Ovary (tissue), 9 donors: ENCODE data around the gene AKAP6. TPM values are rescaled to one million over a fixed set of nuclear protein-coding genes. Genes with fewer than 3 reads are reported as not detected.

Experiments
- DNase-seq, 5 donors: peaks; one replicate each; pipeline ENCODE4 v3.0.0-alpha.2; 2019 to 2020
- H3K27ac ChIP-seq, 2 donors: fragments of 200-600 bp; one replicate each; pipeline versions ENCODE4 v1.5.1 to v1.8.0; 2019 to 2022
- H3K27me3 ChIP-seq: fragments of 200-600 bp; one replicate; pipeline ENCODE4 v1.8.0; 2022
- H3K36me3 ChIP-seq: fragments of 200-600 bp; sonication (generic); one replicate; pipeline ENCODE4 v1.5.1; 2019
- H3K4me1 ChIP-seq: one replicate; pipeline ENCODE4 v1.8.1; 2013; ENCODE audit warnings: mild to moderate bottlenecking, moderate library complexity; ENCODE audit not compliant: insufficient read depth
- H3K4me3 ChIP-seq: fragments of 200-600 bp; sonication (generic); one replicate; pipeline ENCODE4 v1.5.1; 2017
- H3K9me3 ChIP-seq, 2 donors: fragments of 200-600 bp in 1 of 2; sonication (generic) in 1 of 2; one replicate each; pipeline versions ENCODE4 v1.5.1 to v1.8.1; 2013 to 2019; ENCODE audit warnings: mild to moderate bottlenecking in 1 of 2, moderate library complexity in 1 of 2
- EP300 ChIP-seq: sonication (generic); formaldehyde crosslinking; IDR thresholded peaks from one replicate; pipeline ENCODE4 v1.6.1; 2017; ENCODE audit warnings: antibody characterized with exemption
- POLR2A ChIP-seq: fragments of 450-650 bp; IDR thresholded peaks from one replicate; pipeline ENCODE4 v1.6.1; 2017; ENCODE audit warnings: antibody characterized with exemption, mild to moderate bottlenecking, moderate library complexity
- WGBS, 3 donors: extraction: QIAGEN DNeasy Blood & Tissue Kit in 1 of 3; methylation state at CpG; one replicate each; pipeline versions ENCODE4 v1.1.5 to v1.1.7; 2013 to 2017; 5-methylcytosine and 5-hydroxymethylcytosine counted together
- intact Hi-C, 4 donors: fragments of 100-400 bp; cut with DNase I; formaldehyde crosslinking; loops; one replicate each; pipeline versions ENCODE4 v1.11.0 to v1.15.1; 2022 to 2023
- polyA plus RNA-seq, 2 donors: library from polyadenylated mRNA; stranded (reverse); fragments of 200-250 nt in 1 of 2; fragments of 350-450 nt in 1 of 2; fragmentation: Illumina TruSeq in 1 of 2; extraction: RNeasy Lipid Tissue Mini Kit (QIAGEN cat#74804) in 1 of 2; gene quantifications; one replicate each; pipeline ENCODE4 v1.2.3, GENCODE V29; 2013 to 2014
- total RNA-seq, 7 donors: library from RNA; depleted of rRNA in 2 of 7; stranded (reverse); fragments of >200 nt in 2 of 7; fragmentation: NEBNext Ultra II Directional in 3 of 7; extraction: Animal tissue kit (Norgen Biotek cat#: 25700) in 3 of 7; gene quantifications; one replicate each; pipeline versions ENCODE4 v1.1.0 to v1.2.4, GENCODE V29; 2016 to 2023
- TF ChIP-seq, protein P1 (sequence below), 3 donors: fragments of 450-650 bp in 2 of 3; fragments of 200-600 bp in 1 of 3; IDR thresholded peaks; one replicate each; pipeline versions ENCODE4 v1.5.1 to v1.8.0; 2016 to 2022; ENCODE audit warnings: antibody characterized with exemption in 3 of 3, mild to moderate bottlenecking in 1 of 3
- donor health status: DM: no; HTN: no; CAD: no; lungs with moderate emphysema.
- donor health status: DM: no; HTN: no; CAD: no.
- donor health status: Bipolar disorder and iron deficiency.
- donor health status: DM: yes; HTN: yes; CAD: no.
- donor health status: DM: no; HTN: no; CAD: no.
- donor health status: DM: yes; HTN: yes; CAD: no.

The AKAP6 gene
- total and polyA plus RNA-seq, 9 donors: 2.3 to 13.1 (median 6.9) TPM

DNA sequence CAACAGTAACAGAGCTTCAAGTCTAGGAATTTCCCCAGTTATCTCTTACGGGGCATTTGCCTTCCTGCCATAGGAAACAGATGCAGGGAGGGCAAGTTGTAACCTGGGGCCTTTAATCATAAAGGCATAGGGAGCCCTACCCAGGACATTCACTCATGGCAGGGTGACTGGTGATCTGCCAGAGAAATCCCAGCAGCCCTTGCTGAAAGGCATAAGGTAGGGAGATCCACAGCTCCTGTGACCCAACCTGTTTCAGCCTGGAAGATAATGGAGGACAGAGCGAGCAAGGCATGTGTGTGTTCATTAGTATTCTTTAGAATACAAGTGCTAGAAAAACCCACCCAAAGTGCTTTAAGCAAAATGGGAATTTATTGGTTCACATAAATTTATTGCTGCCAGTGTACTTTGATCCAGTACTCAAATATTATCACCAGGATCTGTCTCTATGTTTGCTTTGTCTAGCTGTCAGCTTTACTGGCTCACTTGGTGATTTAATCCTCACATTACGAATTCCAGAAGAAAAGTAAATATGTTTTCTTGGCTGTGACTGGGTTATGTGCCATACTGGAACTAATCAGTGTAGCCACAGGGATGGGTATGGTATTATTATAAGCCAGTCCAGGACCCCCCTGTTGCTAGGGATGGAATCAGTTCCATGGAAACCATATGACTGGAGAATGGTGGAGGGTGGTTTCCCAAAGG lies 21.1 kb upstream of the AKAP6 start:
- H3K36me3 ChIP-seq: no peaks in the 10 kb centered on the region
- WGBS, 3 donors: 73 to 81% (median 80%) methylated on average over 3 of the region's 3 CpGs
- H3K27ac ChIP-seq: no peak overlapping the region

DNA sequence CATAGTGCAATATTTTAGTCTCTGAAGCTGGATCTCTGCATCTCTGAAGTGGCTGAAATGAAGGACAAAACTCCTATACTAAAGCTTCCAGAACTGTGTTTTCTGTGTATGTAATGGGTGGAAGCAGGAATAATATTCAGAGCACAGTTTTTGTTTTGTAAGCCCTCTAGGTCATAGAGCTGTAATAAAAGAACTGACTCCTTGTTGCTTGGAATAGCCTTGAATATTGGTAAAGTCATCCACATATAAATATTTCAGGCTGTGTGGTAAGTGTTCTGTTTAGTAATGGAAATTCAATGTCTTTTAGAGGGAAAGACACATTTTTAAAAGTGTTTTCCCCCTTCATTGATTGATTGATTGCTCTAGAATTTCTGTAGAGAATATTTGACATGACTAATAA lies 18.2 kb upstream of the AKAP6 start:
- no peaks in the 10 kb centered on the region for H3K4me1 ChIP-seq
- H3K27me3 ChIP-seq: no peaks in the 10 kb centered on the region
- H3K9me3 ChIP-seq: no peaks in the 10 kb centered on the region
- TF ChIP-seq EP300: no peak
- TF ChIP-seq, protein P1, sequence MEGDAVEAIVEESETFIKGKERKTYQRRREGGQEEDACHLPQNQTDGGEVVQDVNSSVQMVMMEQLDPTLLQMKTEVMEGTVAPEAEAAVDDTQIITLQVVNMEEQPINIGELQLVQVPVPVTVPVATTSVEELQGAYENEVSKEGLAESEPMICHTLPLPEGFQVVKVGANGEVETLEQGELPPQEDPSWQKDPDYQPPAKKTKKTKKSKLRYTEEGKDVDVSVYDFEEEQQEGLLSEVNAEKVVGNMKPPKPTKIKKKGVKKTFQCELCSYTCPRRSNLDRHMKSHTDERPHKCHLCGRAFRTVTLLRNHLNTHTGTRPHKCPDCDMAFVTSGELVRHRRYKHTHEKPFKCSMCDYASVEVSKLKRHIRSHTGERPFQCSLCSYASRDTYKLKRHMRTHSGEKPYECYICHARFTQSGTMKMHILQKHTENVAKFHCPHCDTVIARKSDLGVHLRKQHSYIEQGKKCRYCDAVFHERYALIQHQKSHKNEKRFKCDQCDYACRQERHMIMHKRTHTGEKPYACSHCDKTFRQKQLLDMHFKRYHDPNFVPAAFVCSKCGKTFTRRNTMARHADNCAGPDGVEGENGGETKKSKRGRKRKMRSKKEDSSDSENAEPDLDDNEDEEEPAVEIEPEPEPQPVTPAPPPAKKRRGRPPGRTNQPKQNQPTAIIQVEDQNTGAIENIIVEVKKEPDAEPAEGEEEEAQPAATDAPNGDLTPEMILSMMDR (IDR thresholded peaks at IDR 0.05): no peak
- no peak for TF ChIP-seq POLR2A
- intact Hi-C loops: no loop called here
- H3K4me3 ChIP-seq: no peak overlapping the region
- no peak for DNase-seq
- no peak overlapping the region for H3K27ac ChIP-seq
- no peaks in the 10 kb centered on the region for H3K36me3 ChIP-seq

More for the DNA sequence above, 21.1 kb upstream of the AKAP6 start:
- H3K27me3 ChIP-seq: no peaks in the 10 kb centered on the region
- intact Hi-C loops: no loop called here
- TF ChIP-seq EP300: no peak
- TF ChIP-seq POLR2A: no peak
- TF ChIP-seq, protein P1 (IDR thresholded peaks at IDR 0.05): no peak
- H3K4me1 ChIP-seq: no peaks in the 10 kb centered on the region
- no peaks in the 10 kb centered on the region for H3K9me3 ChIP-seq
- no peak overlapping the region for H3K4me3 ChIP-seq
- DNase-seq: no peak

- Histone ChIP-seq H3K36me3 (no peaks in the 10 kb centered on the region), H3K4me1 (no peaks in the 10 kb centered on the region), H3K9me3 (no peaks in the 10 kb centered on the region), H3K4me3 (no peak overlapping the region), H3K27ac (no peak overlapping the region), H3K27me3 (no peaks in the 10 kb centered on the region)
- no peak for DNase-seq
- intact Hi-C loops: no loop called here
- WGBS, 3 donors: 68 to 75% (median 75%) methylated on average over 3 of the region's 3 CpGs
- TF ChIP-seq, protein P1 (IDR thresholded peaks at IDR 0.05): no peak
- TF ChIP-seq EP300: no peak
- TF ChIP-seq POLR2A: no peak
Measured at GRCh38 chr14:32311294-32312009, 17.6 kb upstream of the AKAP6 start.

GRCh38 chr14:32312010-32312331 lies 17.1 kb upstream of the AKAP6 start:
- intact Hi-C loops: no loop called here
- no peak for DNase-seq
- no peak overlapping the region for H3K4me3 ChIP-seq
- no peaks in the 10 kb centered on the region for H3K36me3 ChIP-seq
- TF ChIP-seq, protein P1 (IDR thresholded peaks at IDR 0.05): no peak
- TF ChIP-seq EP300: no peak
- no peak for TF ChIP-seq POLR2A
- H3K27ac ChIP-seq: no peak overlapping the region
- H3K27me3 ChIP-seq: no peaks in the 10 kb centered on the region
- WGBS, 3 donors: 37 to 61% (median 39%) methylated on average over 4 of the region's 4 CpGs
- H3K9me3 ChIP-seq: no peaks in the 10 kb centered on the region
- H3K4me1 ChIP-seq: no peaks in the 10 kb centered on the region
